ENCODE measurements around the gene LZTR1. TPM values are rescaled to one million over a fixed set of nuclear protein-coding genes. Genes with fewer than 3 reads are reported as not detected.

Gene LZTR1
- total and polyA plus RNA-seq, 2 of the 8 experiments (the other 6 are each of a cell fraction or from before 2014, with no cell fraction given): 22.3 to 31.0 TPM

- TF ChIP-seq JUND (IDR thresholded peaks at IDR 0.05; ENCODE audit: low read length) (no peak), BRCA1 (IDR thresholded peaks at IDR 0.05; ENCODE audit: low read depth, low read length) (peak; percentile 71), EP300 (IDR thresholded peaks at IDR 0.05; ENCODE audit: borderline replicate concordance in 1 of 2, low read depth in 2 of 2, low read length in 2 of 2) (no peak)
Measured at GRCh38 chr22:21001601-21002325, 19.7 kb downstream of the LZTR1 start, which contains the start of gene THAP7 (continued).
